ENCODE measurements around the gene SPG11.
"Not testable (repeated sequence)": the region's sequence is repeated elsewhere in the genome, so short reads cannot be mapped to it uniquely, and the experiment has no call there.

Gene SPG11

GRCh38 chr15:44641651-44642050, 21.8 kb downstream of the SPG11 start:
- TF ChIP-seq EZH2phosphoT487 (IDR thresholded peaks at IDR 0.05; ENCODE audit: low read length): no peak
- TF ChIP-seq EZH2 (optimal IDR thresholded peaks at IDR 0.05; ENCODE audit: low read depth, low read length): no peak
- no peak for TF ChIP-seq CTCF (IDR thresholded peaks at IDR 0.05; ENCODE audit: low read length)
- Histone ChIP-seq H3K27me3 (replicated peaks; ENCODE audit: insufficient read depth, low read length) (no peaks in the 10 kb centered on the region), H3K79me2 (ENCODE audit: low read length) (peaks cover 11% of the 10 kb centered on the region)

GRCh38 chr15:44636976-44637375, 26.5 kb downstream of the SPG11 start:
- H3K79me2 ChIP-seq (ENCODE audit: low read length): no peaks in the 10 kb centered on the region
- no peaks in the 10 kb centered on the region for H3K9me3 ChIP-seq (replicated peaks; ENCODE audit: insufficient read depth, low read length)
- no peaks in the 10 kb centered on the region for H3K4me1 ChIP-seq (ENCODE audit: low read length)
- 0 out of 2 replicates have a peak, but pooled peaks cover 3% of the 10 kb centered on the region for H3K36me3 ChIP-seq (replicated peaks; ENCODE audit: insufficient read depth, low read length)
- H3K27me3 ChIP-seq (replicated peaks; ENCODE audit: insufficient read depth, low read length): no peaks in the 10 kb centered on the region
- no peaks in the 10 kb centered on the region for H3K9me2 ChIP-seq (replicated peaks; ENCODE audit: insufficient read depth, low read length)
- H3K9ac ChIP-seq (ENCODE audit: low read length): no peak overlapping the region
- DNase-seq: no peak
- TF ChIP-seq CTCF (IDR thresholded peaks at IDR 0.05; ENCODE audit: low read length) (no peak), EZH2 (optimal IDR thresholded peaks at IDR 0.05; ENCODE audit: low read depth, low read length) (no peak), EZH2phosphoT487 (IDR thresholded peaks at IDR 0.05; ENCODE audit: low read length) (no peak)
- no peaks in the 10 kb centered on the region; the same call in 1 of the 2 replicates for H4K20me1 ChIP-seq (ENCODE audit: insufficient read depth, low read length)
- no peaks in the 10 kb centered on the region for H3F3A ChIP-seq (ENCODE audit: insufficient read depth, low read length)
- no peak overlapping the region for H3K4me2 ChIP-seq (ENCODE audit: low read depth, low read length)
- no peak overlapping the region for H2AFZ ChIP-seq (ENCODE audit: low read length)
- no peak overlapping the region for H3K4me3 ChIP-seq (ENCODE audit: low read length)
- no peak overlapping the region for H3K27ac ChIP-seq (ENCODE audit: low read length)

More at GRCh38 chr15:44641651-44642050, 21.8 kb downstream of the SPG11 start:
- Histone ChIP-seq H3K9me3 (replicated peaks; ENCODE audit: insufficient read depth, low read length) (no peaks in the 10 kb centered on the region), H3K36me3 (replicated peaks; ENCODE audit: insufficient read depth, low read length) (no peaks in the 10 kb centered on the region), H3K4me3 (ENCODE audit: low read length) (no peak overlapping the region), H3K4me2 (ENCODE audit: low read depth, low read length) (no peak overlapping the region), H2AFZ (ENCODE audit: low read length) (no peak overlapping the region), H3F3A (ENCODE audit: insufficient read depth, low read length) (no peaks in the 10 kb centered on the region), H3K9ac (ENCODE audit: low read length) (no peak overlapping the region), H3K4me1 (ENCODE audit: low read length) (no peaks in the 10 kb centered on the region), H3K9me2 (replicated peaks; ENCODE audit: insufficient read depth, low read length) (no peaks in the 10 kb centered on the region), H3K27ac (ENCODE audit: low read length) (no peak overlapping the region), H4K20me1 (ENCODE audit: insufficient read depth, low read length) (no peaks in the 10 kb centered on the region; the same call in 1 of the 2 replicates)
- no peak for DNase-seq

GRCh38 chr15:44633603-44634002, 29.9 kb downstream of the SPG11 start:
- H2AFZ ChIP-seq (ENCODE audit: low read length): no peak overlapping the region

GRCh38 chr15:44625286-44625685, 38.2 kb downstream of the SPG11 start:
- H2AFZ ChIP-seq (ENCODE audit: low read length); H3K36me3 ChIP-seq (replicated peaks; ENCODE audit: insufficient read depth, low read length); H3K9me3 ChIP-seq (replicated peaks; ENCODE audit: insufficient read depth, low read length); H3K4me3 ChIP-seq (ENCODE audit: low read length); H3K9me2 ChIP-seq (replicated peaks; ENCODE audit: insufficient read depth, low read length); H3K9ac ChIP-seq (ENCODE audit: low read length); H3F3A ChIP-seq (ENCODE audit: insufficient read depth, low read length); DNase-seq; H3K27ac ChIP-seq (ENCODE audit: low read length); H4K20me1 ChIP-seq (ENCODE audit: insufficient read depth, low read length); H3K4me2 ChIP-seq (ENCODE audit: low read depth, low read length); H3K4me1 ChIP-seq (ENCODE audit: low read length); H3K27me3 ChIP-seq (replicated peaks; ENCODE audit: insufficient read depth, low read length); H3K79me2 ChIP-seq (ENCODE audit: low read length): not testable (repeated sequence)

More at GRCh38 chr15:44633603-44634002, 29.9 kb downstream of the SPG11 start:
- H3K27me3 ChIP-seq (replicated peaks; ENCODE audit: insufficient read depth, low read length): no peaks in the 10 kb centered on the region
- H3K36me3 ChIP-seq (replicated peaks; ENCODE audit: insufficient read depth, low read length): 0 out of 2 replicates have a peak, but pooled peaks cover 3% of the 10 kb centered on the region
- H3K9ac ChIP-seq (ENCODE audit: low read length): no peak overlapping the region
- no peak for DNase-seq
- TF ChIP-seq CTCF (IDR thresholded peaks at IDR 0.05; ENCODE audit: low read length): no peak
- no peak for TF ChIP-seq EZH2 (optimal IDR thresholded peaks at IDR 0.05; ENCODE audit: low read depth, low read length)
- TF ChIP-seq EZH2phosphoT487 (IDR thresholded peaks at IDR 0.05; ENCODE audit: low read length): no peak
- no peaks in the 10 kb centered on the region for H3K4me1 ChIP-seq (ENCODE audit: low read length)
- H4K20me1 ChIP-seq (ENCODE audit: insufficient read depth, low read length): no peaks in the 10 kb centered on the region; the same call in 1 of the 2 replicates
- no peaks in the 10 kb centered on the region for H3K79me2 ChIP-seq (ENCODE audit: low read length)
- no peak overlapping the region for H3K4me3 ChIP-seq (ENCODE audit: low read length)
- H3K4me2 ChIP-seq (ENCODE audit: low read depth, low read length): no peak overlapping the region
- H3K9me3 ChIP-seq (replicated peaks; ENCODE audit: insufficient read depth, low read length): no peaks in the 10 kb centered on the region
- no peak overlapping the region for H3K27ac ChIP-seq (ENCODE audit: low read length)
- no peaks in the 10 kb centered on the region for H3K9me2 ChIP-seq (replicated peaks; ENCODE audit: insufficient read depth, low read length)
- H3F3A ChIP-seq (ENCODE audit: insufficient read depth, low read length): no peaks in the 10 kb centered on the region

Measured in MM.1S (cell line).